ENCODE data around the gene CR1L. TPM values are rescaled to one million over a fixed set of nuclear protein-coding genes. Genes with fewer than 3 reads are reported as not detected.
"Not testable (repeated sequence)": the region's sequence is repeated elsewhere in the genome, so short reads cannot be mapped to it uniquely, and the experiment has no call there.

CR1L gene
- polyA plus RNA-seq, 4 donors, result 0.81 to 2.1 (median 1.5) TPM

DNA sequence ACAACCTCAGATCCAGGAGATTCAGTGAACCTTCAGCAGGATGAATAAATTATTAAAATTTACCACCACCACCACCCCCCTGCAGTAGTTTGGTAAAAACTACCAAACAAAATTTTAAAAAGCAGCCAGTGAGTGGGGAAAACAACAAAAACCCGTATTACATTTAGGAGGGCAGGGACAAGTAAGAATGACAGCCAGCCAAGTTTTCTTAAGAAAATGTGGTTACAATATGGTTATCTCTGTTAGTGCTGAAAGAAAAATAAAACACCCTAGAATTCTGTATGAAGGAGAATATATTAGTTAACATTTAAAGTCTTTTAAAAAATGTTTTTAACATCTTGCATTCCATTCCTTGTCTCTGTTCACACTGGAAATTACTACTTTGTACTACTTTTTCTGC, 121.6 kb downstream of the CR1L start:
- DNase-seq (ENCODE audit: low read depth in 4 of 4, low spot score in 3 of 4), result no peak

DNA sequence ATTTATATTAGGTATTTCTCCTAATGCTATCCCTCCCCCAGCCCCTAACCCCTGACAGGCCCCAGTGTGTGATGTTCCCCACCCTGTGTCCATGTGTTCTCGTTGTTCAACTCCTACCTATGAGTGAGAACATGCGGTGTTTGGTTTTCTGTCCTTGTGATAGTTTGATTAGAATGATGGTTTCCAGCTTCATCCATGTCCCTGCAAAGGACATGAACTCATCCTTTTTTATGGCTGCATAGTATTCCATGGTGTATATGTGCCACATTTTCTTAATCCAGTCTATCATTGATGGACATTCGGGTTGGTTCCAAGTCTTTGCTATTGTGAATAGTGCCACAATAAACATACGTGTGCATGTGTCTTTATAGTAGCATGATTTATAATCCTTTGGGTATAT, 125.6 kb downstream of the CR1L start:
- DNase-seq (ENCODE audit: low read depth in 4 of 4, low spot score in 3 of 4), result not testable (repeated sequence)

Other genes starting within 250 kb of the CR1L start
- gene CR2, start 190.8 kb upstream of the CR1L start, polyA plus RNA-seq (ENCODE audit: insufficient read length in 4 of 4), result 1 to 10 TPM in 2 of 4 donors, under 1 TPM in 2; 0.45 to 3.2 (median 1.0) TPM
- 10 to 100 TPM in 3 of 4 donors, 1 to 10 TPM in 1; 3.0 to 19.3 (median 17.8) TPM for gene CR1, start 149.0 kb upstream of the CR1L start, polyA plus RNA-seq (ENCODE audit: insufficient read length in 4 of 4)
- gene CD46, start 106.9 kb downstream of the CR1L start, polyA plus RNA-seq (ENCODE audit: insufficient read length in 4 of 4), result 100 to 1,000 TPM; 122 to 401 (median 331) TPM